Measurements from ENCODE around the gene ANO1.
"Not testable (repeated sequence)": the region's sequence is repeated elsewhere in the genome, so short reads cannot be mapped to it uniquely, and the experiment has no call there.

ANO1 gene

GRCh38 chr11:70200212-70200844, 122.2 kb downstream of the ANO1 start:
- DNase-seq = no peak

GRCh38 chr11:70201047-70201446, 122.9 kb downstream of the ANO1 start:
- DNase-seq = not testable (repeated sequence)

GRCh38 chr11:70201882-70202861, 124.1 kb downstream of the ANO1 start:
- no peak for DNase-seq

- DNase-seq = peak; percentile 82 to 87
These were observed 125.0 kb downstream of the ANO1 start, which contains the start of gene FADD for GRCh38 chr11:70202920-70203750. FADD (plus strand) TSS chr11:70203296; CDS start chr11:70203460, 164 bp downstream.

- DNase-seq = peak; percentile 88 to 91
These were observed 125.8 kb downstream of the ANO1 start for GRCh38 chr11:70203751-70204465.

- DNase-seq = peak in 1 of 2 donors; percentile 20
These were observed 126.3 kb downstream of the ANO1 start for GRCh38 chr11:70204466-70204799.

- no peak for DNase-seq
These were observed 127.1 kb downstream of the ANO1 start for GRCh38 chr11:70205049-70205725.

GRCh38 chr11:70205766-70206165, 127.6 kb downstream of the ANO1 start:
- DNase-seq = no peak

- no peak for DNase-seq
These were observed 128.3 kb downstream of the ANO1 start for GRCh38 chr11:70206226-70206981.

GRCh38 chr11:70206982-70207376, 128.9 kb downstream of the ANO1 start:
- no peak for DNase-seq

- no peak for DNase-seq
These were observed 129.5 kb downstream of the ANO1 start for GRCh38 chr11:70207531-70208131.

- DNase-seq = no peak
These were observed 131.3 kb downstream of the ANO1 start for GRCh38 chr11:70209391-70209912.

- DNase-seq = no peak
These were observed 132.0 kb downstream of the ANO1 start for GRCh38 chr11:70210051-70210501.

- no peak for DNase-seq
These were observed 132.4 kb downstream of the ANO1 start for GRCh38 chr11:70210530-70210929.

GRCh38 chr11:70212227-70212811, 134.2 kb downstream of the ANO1 start:
- no peak for DNase-seq

GRCh38 chr11:70217388-70217787, 139.3 kb downstream of the ANO1 start:
- DNase-seq = not testable (repeated sequence)

- not testable (repeated sequence) for DNase-seq
These were observed 140.0 kb downstream of the ANO1 start for GRCh38 chr11:70218076-70218475.

- DNase-seq = no peak
These were observed 142.0 kb downstream of the ANO1 start for GRCh38 chr11:70220136-70220535.

GRCh38 chr11:70220920-70221319, 142.8 kb downstream of the ANO1 start:
- DNase-seq = no peak

GRCh38 chr11:70225681-70226177, 147.6 kb downstream of the ANO1 start:
- DNase-seq = no peak

Data from stimulated activated CD4-positive, alpha-beta T cell treated with anti-CD3 and anti-CD28 coated beads, Interleukin-2, amount 100 ng/mL, for 48 hours (primary cell).